Tibial nerve (tissue), 4 donors: ENCODE results near the gene PIN4.

Experiments
- EP300 ChIP-seq, 2 donors: sonication (generic); formaldehyde crosslinking; IDR thresholded peaks; one replicate each; pipeline ENCODE4 v1.6.1; 2017; ENCODE audit warnings: antibody characterized with exemption in 2 of 2, mild to moderate bottlenecking in 1 of 2
- POLR2A ChIP-seq, 2 donors: fragments of 450-650 bp; IDR thresholded peaks; one replicate each; pipeline ENCODE4 v1.6.1; 2017; ENCODE audit warnings: antibody characterized with exemption in 2 of 2, mild to moderate bottlenecking in 2 of 2, moderate library complexity in 2 of 2
- TF ChIP-seq, protein P1 (sequence below), 5 experiments: fragments of 200-600 bp in 3 of 5; fragments of 450-650 bp in 2 of 5; sonication (generic) in 3 of 5; IDR thresholded peaks; one replicate each; pipeline ENCODE4 v1.5.1; 2016 to 2019; ENCODE audit warnings: antibody characterized with exemption in 5 of 5, mild to moderate bottlenecking in 3 of 5, moderate library complexity in 2 of 5

DNA sequence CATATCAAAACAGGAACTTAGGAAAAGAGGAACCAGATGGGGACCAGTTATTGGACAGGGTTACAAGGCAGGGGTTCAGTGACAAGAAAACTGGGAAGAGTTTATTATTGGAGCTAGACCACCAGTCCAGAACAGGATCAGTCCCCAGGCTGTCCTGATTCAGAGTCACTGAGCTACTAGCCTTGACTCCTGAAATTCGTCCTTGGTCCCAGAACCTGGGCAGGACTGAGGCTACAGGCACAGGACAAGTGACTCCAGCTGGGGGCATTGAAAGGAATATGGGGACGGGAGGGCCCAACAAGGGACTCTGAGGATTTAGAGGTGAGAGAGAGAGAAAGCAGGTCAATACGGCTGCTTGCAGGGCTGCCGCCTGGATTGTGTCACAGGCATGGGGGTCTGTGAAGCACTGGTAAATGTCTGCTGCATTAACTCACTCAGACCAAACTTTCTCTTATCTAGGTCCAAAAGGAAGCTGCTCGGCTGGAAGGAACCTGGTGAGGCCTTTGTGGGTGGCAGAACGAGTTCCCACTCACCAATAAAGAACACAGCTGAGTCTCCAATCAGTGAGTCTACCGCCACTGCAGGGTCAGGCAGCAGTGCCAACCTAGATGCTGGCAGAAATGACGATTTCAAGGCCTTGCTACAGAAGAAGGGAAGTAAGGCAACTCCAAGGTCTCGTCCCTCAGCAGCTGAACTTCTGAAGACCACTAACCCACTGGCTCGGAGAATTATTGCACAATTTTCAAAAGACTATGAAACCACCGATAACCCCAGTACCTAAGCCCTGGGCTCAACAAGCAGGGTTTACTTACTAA lies 38.6 kb upstream of the PIN4 start:
- TF ChIP-seq, protein P1, sequence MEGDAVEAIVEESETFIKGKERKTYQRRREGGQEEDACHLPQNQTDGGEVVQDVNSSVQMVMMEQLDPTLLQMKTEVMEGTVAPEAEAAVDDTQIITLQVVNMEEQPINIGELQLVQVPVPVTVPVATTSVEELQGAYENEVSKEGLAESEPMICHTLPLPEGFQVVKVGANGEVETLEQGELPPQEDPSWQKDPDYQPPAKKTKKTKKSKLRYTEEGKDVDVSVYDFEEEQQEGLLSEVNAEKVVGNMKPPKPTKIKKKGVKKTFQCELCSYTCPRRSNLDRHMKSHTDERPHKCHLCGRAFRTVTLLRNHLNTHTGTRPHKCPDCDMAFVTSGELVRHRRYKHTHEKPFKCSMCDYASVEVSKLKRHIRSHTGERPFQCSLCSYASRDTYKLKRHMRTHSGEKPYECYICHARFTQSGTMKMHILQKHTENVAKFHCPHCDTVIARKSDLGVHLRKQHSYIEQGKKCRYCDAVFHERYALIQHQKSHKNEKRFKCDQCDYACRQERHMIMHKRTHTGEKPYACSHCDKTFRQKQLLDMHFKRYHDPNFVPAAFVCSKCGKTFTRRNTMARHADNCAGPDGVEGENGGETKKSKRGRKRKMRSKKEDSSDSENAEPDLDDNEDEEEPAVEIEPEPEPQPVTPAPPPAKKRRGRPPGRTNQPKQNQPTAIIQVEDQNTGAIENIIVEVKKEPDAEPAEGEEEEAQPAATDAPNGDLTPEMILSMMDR (IDR thresholded peaks at IDR 0.05) = no peak
- TF ChIP-seq EP300 (IDR thresholded peaks at IDR 0.05) (no peak), POLR2A (IDR thresholded peaks at IDR 0.05) (no peak)
